SJSA1 (cell line): ENCODE data around the gene HIVEP3. TPM values are rescaled to one million over a fixed set of nuclear protein-coding genes. Genes with fewer than 3 reads are reported as not detected.

Source experiments
- DNase-seq, 2 experiments: peaks; one replicate each; pipeline ENCODE4 v3.0.0-alpha.2; 2015 to 2020; ENCODE audit warnings: low spot score in 2 of 2, low read depth in 1 of 2
- H3K27ac ChIP-seq: fragments of 250-450 bp; sonication (Bioruptor Pico); 2 replicates; pipeline ENCODE4 v1.5.1; 2020; ENCODE audit warnings: mild to moderate bottlenecking, moderate library complexity
- H3K27me3 ChIP-seq: fragments of 250-450 bp; sonication (Bioruptor Pico); replicated peaks from 2 replicates; pipeline ENCODE4 v1.5.1; 2020; ENCODE audit warnings: mild to moderate bottlenecking, moderate library complexity
- H3K36me3 ChIP-seq: fragments of 250-450 bp; sonication (Bioruptor Pico); 2 replicates; pipeline ENCODE4 v1.5.1; 2020; ENCODE audit warnings: mild to moderate bottlenecking
- H3K4me1 ChIP-seq: fragments of 250-450 bp; sonication (Bioruptor Pico); replicated peaks from 2 replicates; pipeline ENCODE4 v1.6.1; 2021; ENCODE audit warnings: mild to moderate bottlenecking
- H3K4me3 ChIP-seq: fragments of 250-450 bp; sonication (Bioruptor Pico); 2 replicates; pipeline ENCODE4 v1.5.1; 2020; ENCODE audit warnings: mild to moderate bottlenecking
- H3K9me3 ChIP-seq: fragments of 250-450 bp; sonication (Bioruptor Pico); replicated peaks from 2 replicates; pipeline ENCODE4 v1.5.1; 2020; ENCODE audit warnings: mild to moderate bottlenecking
- total RNA-seq: library from RNA; depleted of rRNA; stranded (reverse); fragments of >200 nt; shearing (Covaris generic); gene quantifications from 2 replicates; pipeline ENCODE4 v1.2.3, GENCODE V29; 2014

The HIVEP3 gene
- total RNA-seq, 1 experiment from 2014 or later, result 2.2 TPM

- peak overlapping the region; percentile 22 for H3K27ac ChIP-seq
- no peaks in the 10 kb centered on the region for H3K36me3 ChIP-seq
- peaks cover 67% of the 10 kb centered on the region for H3K4me1 ChIP-seq
- peak; percentile 31 to 53 for DNase-seq
- no peak overlapping the region for H3K4me3 ChIP-seq
- no peaks in the 10 kb centered on the region for H3K27me3 ChIP-seq
- no peaks in the 10 kb centered on the region for H3K9me3 ChIP-seq
These were observed 23.2 kb downstream of the HIVEP3 start for GRCh38 chr1:41895552-41895951.

GRCh38 chr1:41894808-41895483, 23.8 kb downstream of the HIVEP3 start:
- H3K27me3 ChIP-seq, result no peaks in the 10 kb centered on the region
- no peak overlapping the region for H3K4me3 ChIP-seq
- peak in 1 of 2 experiments; percentile 23 for DNase-seq
- no peaks in the 10 kb centered on the region for H3K36me3 ChIP-seq
- peaks cover 62% of the 10 kb centered on the region for H3K4me1 ChIP-seq
- peak overlapping the region; percentile 22; the same call in 1 of the 2 replicates for H3K27ac ChIP-seq
- H3K9me3 ChIP-seq, result no peaks in the 10 kb centered on the region

DNA sequence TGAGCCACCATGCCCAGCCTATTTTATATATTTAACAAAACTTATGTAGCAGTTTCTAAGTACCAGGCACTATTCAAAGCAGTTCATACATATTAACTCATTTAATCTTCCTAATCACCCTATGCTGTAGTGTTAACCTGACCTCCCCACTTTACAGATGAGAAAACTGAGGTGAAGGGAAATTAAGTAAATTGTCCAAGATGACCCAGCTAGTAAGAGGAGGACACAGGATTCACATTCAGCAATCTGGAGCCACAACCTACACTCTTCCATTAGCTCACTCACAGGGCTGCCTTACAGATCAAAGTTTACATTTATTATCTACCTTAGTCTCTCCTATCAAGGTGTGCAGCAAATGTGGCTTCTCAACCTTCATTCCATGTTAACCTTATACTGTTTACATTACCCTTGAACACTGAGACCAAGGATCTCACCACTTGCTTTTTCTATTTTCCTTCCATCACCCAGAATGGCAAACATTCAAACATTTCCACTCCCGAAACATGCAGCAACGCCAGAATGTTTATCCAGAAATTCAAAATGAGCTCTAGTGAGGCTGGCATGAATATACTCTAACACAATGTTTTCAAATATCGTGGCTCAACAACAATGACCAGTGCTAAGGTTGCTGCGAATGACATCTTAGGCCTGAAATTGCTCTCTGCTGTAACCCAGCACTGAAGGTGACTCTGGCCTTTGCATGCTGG, 24.5 kb downstream of the HIVEP3 start:
- H3K4me1 ChIP-seq, result peaks cover 57% of the 10 kb centered on the region
- H3K36me3 ChIP-seq, result no peaks in the 10 kb centered on the region
- H3K9me3 ChIP-seq, result no peaks in the 10 kb centered on the region
- H3K4me3 ChIP-seq, result no peak overlapping the region
- no peaks in the 10 kb centered on the region for H3K27me3 ChIP-seq
- no peak for DNase-seq
- no peak overlapping the region for H3K27ac ChIP-seq

DNA sequence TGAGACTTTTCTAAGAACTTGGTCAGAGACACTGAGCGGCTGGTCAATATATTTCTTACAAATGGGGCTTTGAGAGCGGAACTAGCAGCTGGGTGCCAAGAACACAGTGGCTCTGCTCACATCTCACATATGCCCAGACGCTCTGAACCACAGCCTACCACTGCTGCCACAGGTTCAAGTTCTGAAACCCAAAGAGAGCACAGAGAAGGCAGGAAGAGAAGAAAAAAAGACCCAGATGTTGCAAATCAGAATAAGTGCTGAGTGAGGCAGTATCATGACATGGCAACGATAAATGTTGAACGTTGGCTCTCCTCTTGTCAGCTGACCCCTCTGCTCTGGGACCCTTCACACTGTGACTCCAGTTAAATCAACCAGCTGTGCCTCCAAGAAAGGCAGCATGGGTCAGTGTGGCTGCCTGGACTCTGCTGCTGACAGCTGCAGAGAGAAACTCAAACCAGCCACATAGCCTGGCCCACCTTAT, 26.4 kb downstream of the HIVEP3 start:
- no peak overlapping the region for H3K4me3 ChIP-seq
- peak in 1 of 2 experiments; percentile 22 for DNase-seq
- no peaks in the 10 kb centered on the region for H3K36me3 ChIP-seq
- H3K4me1 ChIP-seq, result peaks cover 46% of the 10 kb centered on the region
- H3K9me3 ChIP-seq, result no peaks in the 10 kb centered on the region
- no peaks in the 10 kb centered on the region for H3K27me3 ChIP-seq
- peak overlapping the region; percentile 9; the same call in 1 of the 2 replicates for H3K27ac ChIP-seq

GRCh38 chr1:41891199-41891896, 27.4 kb downstream of the HIVEP3 start:
- peak; percentile 41 to 63 for DNase-seq
- peak overlapping the region; percentile 20 for H3K4me3 ChIP-seq
- H3K36me3 ChIP-seq, result no peaks in the 10 kb centered on the region
- peaks cover 46% of the 10 kb centered on the region for H3K4me1 ChIP-seq
- H3K9me3 ChIP-seq, result no peaks in the 10 kb centered on the region
- peak overlapping the region; percentile 9 for H3K27ac ChIP-seq
- no peaks in the 10 kb centered on the region for H3K27me3 ChIP-seq

DNA sequence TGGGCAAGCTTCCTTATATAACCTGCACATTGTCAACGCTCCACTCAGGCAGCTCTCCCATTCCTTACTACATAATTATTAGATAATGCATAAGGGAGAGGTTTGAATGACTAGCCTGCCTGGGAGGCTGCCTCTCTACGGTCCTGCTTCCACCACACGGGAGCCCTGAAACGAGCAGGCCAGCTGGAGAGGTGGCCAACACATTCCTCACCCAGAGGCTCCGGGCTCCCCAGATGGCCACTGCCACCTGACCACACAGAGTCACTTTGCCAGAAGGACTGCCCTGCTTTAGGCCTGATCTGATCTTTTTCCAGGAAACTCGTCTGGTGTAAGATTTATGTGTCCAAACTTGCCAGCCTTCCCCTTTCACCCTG, 27.9 kb downstream of the HIVEP3 start:
- Histone ChIP-seq H3K27ac (no peak overlapping the region), H3K36me3 (no peaks in the 10 kb centered on the region), H3K27me3 (no peaks in the 10 kb centered on the region), H3K4me1 (peaks cover 43% of the 10 kb centered on the region), H3K4me3 (no peak overlapping the region), H3K9me3 (no peaks in the 10 kb centered on the region)
- peak in 1 of 2 experiments; percentile 42 for DNase-seq

- peaks cover 32% of the 10 kb centered on the region for H3K4me1 ChIP-seq
- H3K36me3 ChIP-seq, result no peaks in the 10 kb centered on the region
- no peak overlapping the region for H3K4me3 ChIP-seq
- H3K27ac ChIP-seq, result no peak overlapping the region
- H3K9me3 ChIP-seq, result no peaks in the 10 kb centered on the region
- H3K27me3 ChIP-seq, result no peaks in the 10 kb centered on the region
- peak in 1 of 2 experiments; percentile 5 for DNase-seq
These were observed 29.0 kb downstream of the HIVEP3 start for GRCh38 chr1:41889506-41890414.

DNA sequence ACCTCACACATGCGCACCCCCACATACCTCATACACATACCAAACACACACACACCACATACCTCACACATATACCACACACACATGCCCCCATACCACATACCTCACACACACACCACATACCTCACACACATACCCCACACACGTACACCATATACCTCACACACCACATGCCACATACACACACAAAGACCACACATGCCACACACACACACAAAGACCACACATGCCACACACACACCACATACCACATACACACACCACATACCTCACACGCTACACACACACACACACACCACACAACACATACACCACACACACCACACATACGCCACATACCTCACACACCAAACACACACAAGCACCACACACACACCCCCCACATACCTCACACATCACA, 30.0 kb downstream of the HIVEP3 start:
- H3K9me3 ChIP-seq, result no peaks in the 10 kb centered on the region
- H3K27me3 ChIP-seq, result no peaks in the 10 kb centered on the region
- no peak overlapping the region for H3K4me3 ChIP-seq
- H3K27ac ChIP-seq, result no peak overlapping the region
- peaks cover 24% of the 10 kb centered on the region for H3K4me1 ChIP-seq
- no peaks in the 10 kb centered on the region for H3K36me3 ChIP-seq
- peak in 1 of 2 experiments; percentile 10 for DNase-seq

GRCh38 chr1:41887365-41887764, 31.4 kb downstream of the HIVEP3 start:
- Histone ChIP-seq H3K27me3 (no peaks in the 10 kb centered on the region), H3K9me3 (no peaks in the 10 kb centered on the region), H3K36me3 (no peaks in the 10 kb centered on the region), H3K4me1 (peaks cover 17% of the 10 kb centered on the region), H3K4me3 (no peak overlapping the region), H3K27ac (no peak overlapping the region)
- DNase-seq, result no peak

DNA sequence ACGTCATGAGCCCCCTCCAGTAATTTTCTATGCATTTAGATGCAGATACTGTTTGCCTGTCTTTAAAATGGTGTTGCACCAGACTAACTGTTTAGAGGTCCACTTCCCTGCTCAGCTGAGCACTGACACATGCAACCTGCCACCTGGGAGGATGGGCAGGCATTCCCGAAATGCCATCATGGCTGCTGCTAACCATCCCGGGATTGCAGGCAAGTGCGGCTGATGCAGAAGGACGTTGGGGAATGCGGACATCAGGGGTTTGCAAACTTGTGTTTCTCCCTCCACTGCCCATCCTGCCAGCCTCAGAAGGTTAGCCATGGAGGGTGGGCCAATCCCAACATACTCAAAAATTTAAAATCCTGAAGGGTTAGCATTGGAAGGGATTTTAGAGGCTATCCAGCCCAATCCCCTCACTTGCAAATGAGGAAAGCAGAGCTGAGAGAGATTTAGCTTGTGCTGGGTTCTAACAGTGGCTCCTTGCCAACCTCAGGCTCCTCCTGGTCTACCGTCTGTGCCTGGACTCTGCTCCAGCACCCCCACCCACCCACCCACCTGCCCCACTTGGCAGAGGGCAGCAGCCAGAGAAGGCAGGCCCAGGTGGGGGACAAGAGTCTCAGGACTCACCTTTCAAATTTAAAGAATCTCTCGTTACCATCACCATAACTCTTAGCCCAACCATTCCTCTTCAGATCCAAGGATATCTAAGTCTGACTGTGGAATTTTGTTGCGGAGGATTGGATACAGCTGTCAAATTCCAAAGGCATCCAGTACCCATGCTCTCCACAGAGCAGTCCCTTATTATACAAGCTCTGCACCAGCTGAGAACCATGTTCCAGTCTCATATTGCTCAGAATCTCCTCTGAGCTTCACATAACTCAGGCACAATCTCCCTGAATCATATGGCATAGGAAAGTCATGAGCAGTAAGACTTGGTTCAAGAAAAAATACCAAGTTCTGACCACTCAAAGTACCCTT, 34.2 kb downstream of the HIVEP3 start:
- no peaks in the 10 kb centered on the region for H3K9me3 ChIP-seq
- H3K27me3 ChIP-seq, result no peaks in the 10 kb centered on the region
- no peak overlapping the region for H3K4me3 ChIP-seq
- DNase-seq, result no peak
- no peak overlapping the region for H3K27ac ChIP-seq
- no peaks in the 10 kb centered on the region for H3K36me3 ChIP-seq
- H3K4me1 ChIP-seq, result peaks cover 4% of the 10 kb centered on the region; the same call in 1 of the 2 replicates

DNA sequence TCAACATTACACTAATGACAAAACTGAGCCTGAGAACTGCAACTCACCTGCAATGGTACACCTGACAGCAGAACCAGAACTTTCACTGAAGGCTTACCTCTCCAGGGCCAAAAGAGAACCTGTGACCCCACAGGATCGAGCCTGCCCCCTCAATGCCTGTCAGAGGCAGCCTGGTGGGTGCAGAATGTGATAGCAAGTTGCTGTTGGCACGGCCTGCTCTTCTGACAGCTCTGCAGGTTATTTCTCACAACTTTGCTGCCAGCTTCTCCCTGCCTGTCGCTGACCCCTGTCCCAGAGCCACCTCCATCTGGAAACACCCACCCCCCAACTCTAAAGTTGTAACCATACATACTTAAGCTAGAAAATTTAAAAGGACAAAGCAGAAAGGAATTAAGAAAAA, 35.2 kb downstream of the HIVEP3 start:
- Histone ChIP-seq H3K27ac (no peak overlapping the region), H3K9me3 (no peaks in the 10 kb centered on the region), H3K4me3 (no peak overlapping the region), H3K27me3 (no peaks in the 10 kb centered on the region), H3K4me1 (peaks cover 4% of the 10 kb centered on the region; the same call in 1 of the 2 replicates), H3K36me3 (no peaks in the 10 kb centered on the region)
- no peak for DNase-seq

DNA sequence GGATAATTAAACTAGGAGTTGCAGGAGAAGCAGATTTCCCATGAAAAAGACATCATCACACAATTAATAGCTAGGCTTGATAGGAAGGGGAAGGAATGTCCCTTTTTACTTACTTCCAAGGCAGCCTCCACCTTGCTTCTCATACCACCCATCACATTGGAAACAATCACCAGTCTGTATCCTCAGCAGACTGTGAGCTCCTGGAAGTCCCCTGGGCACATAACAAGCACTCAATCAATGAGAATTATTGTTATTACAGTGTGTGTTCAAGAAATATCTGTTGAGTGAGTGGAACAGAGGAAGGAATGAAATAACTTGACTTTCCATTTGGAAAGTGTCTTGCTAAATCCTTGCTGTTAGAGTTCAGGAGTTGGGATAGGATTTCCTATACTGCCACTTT, 36.2 kb downstream of the HIVEP3 start:
- Histone ChIP-seq H3K4me1 (peaks cover 4% of the 10 kb centered on the region; the same call in 1 of the 2 replicates), H3K27me3 (no peaks in the 10 kb centered on the region), H3K9me3 (no peaks in the 10 kb centered on the region), H3K4me3 (no peak overlapping the region), H3K36me3 (no peaks in the 10 kb centered on the region), H3K27ac (no peak overlapping the region)
- no peak for DNase-seq
